ENCODE results near the gene SH3RF1. TPM values are rescaled to one million over a fixed set of nuclear protein-coding genes. Genes with fewer than 3 reads are reported as not detected.
A peak's percentile ranks its signal among the peaks of the same experiment; 100 is the strongest.

SH3RF1 gene
- total RNA-seq, 4 donors from 2014 or later = 5.9 to 41.2 (median 15.0) TPM

GRCh38 chr4:169132561-169133305 is 138.0 kb downstream of the SH3RF1 start:
- no peaks in the 10 kb centered on the region for H3K9me3 ChIP-seq
- DNase-seq = no peak
- TF ChIP-seq CTCF (IDR thresholded peaks at IDR 0.05) (no peak), POLR2A (IDR thresholded peaks at IDR 0.05) (no peak)
- H3K4me1 ChIP-seq = no peaks in the 10 kb centered on the region
- H3K27me3 ChIP-seq = no peaks in the 10 kb centered on the region
- no peak overlapping the region for H3K27ac ChIP-seq
- intact Hi-C loops (cut with DNase I; ENCODE audit: low total_unique reads) = no loop called here
- H3K36me3 ChIP-seq = no peaks in the 10 kb centered on the region
- H3K4me3 ChIP-seq = no peak overlapping the region

GRCh38 chr4:169131556-169132208 is 139.1 kb downstream of the SH3RF1 start:
- Histone ChIP-seq H3K4me1 (no peaks in the 10 kb centered on the region), H3K27me3 (no peaks in the 10 kb centered on the region), H3K27ac (no peak overlapping the region), H3K4me3 (no peak overlapping the region), H3K36me3 (no peaks in the 10 kb centered on the region), H3K9me3 (no peaks in the 10 kb centered on the region)
- intact Hi-C loops (cut with DNase I; ENCODE audit: low total_unique reads) = no loop called here
- TF ChIP-seq POLR2A (IDR thresholded peaks at IDR 0.05) (no peak), CTCF (IDR thresholded peaks at IDR 0.05) (no peak)
- DNase-seq = no peak

GRCh38 chr4:169128902-169129301 is 141.9 kb downstream of the SH3RF1 start:
- DNase-seq = no peak
- Histone ChIP-seq H3K27me3 (no peaks in the 10 kb centered on the region), H3K36me3 (no peaks in the 10 kb centered on the region), H3K27ac (peak overlapping the region in 1 of 2 donors; percentile 44), H3K9me3 (no peaks in the 10 kb centered on the region), H3K4me3 (no peak overlapping the region), H3K4me1 (no peaks in the 10 kb centered on the region)
- no peak for TF ChIP-seq POLR2A (IDR thresholded peaks at IDR 0.05)
- TF ChIP-seq CTCF (IDR thresholded peaks at IDR 0.05) = no peak
- intact Hi-C loops (cut with DNase I; ENCODE audit: low total_unique reads) = no loop called here

- Histone ChIP-seq H3K9me3 (no peaks in the 10 kb centered on the region), H3K27ac (no peak overlapping the region), H3K4me1 (no peaks in the 10 kb centered on the region), H3K27me3 (no peaks in the 10 kb centered on the region), H3K4me3 (no peak overlapping the region), H3K36me3 (no peaks in the 10 kb centered on the region)
- intact Hi-C loops (cut with DNase I; ENCODE audit: low total_unique reads) = no loop called here
- no peak for DNase-seq
- no peak for TF ChIP-seq CTCF (IDR thresholded peaks at IDR 0.05)
Observed at GRCh38 chr4:169127314-169127713, 143.4 kb downstream of the SH3RF1 start.

- DNase-seq = no peak
- no peak for TF ChIP-seq CTCF (IDR thresholded peaks at IDR 0.05)
- no peak for TF ChIP-seq POLR2A (IDR thresholded peaks at IDR 0.05)
- no peaks in the 10 kb centered on the region for H3K27me3 ChIP-seq
- no peaks in the 10 kb centered on the region for H3K36me3 ChIP-seq
- H3K27ac ChIP-seq = no peak overlapping the region
- intact Hi-C loops (cut with DNase I; ENCODE audit: low total_unique reads) = no loop called here
- H3K4me3 ChIP-seq = no peak overlapping the region
- no peaks in the 10 kb centered on the region for H3K9me3 ChIP-seq
- H3K4me1 ChIP-seq = no peaks in the 10 kb centered on the region
Observed at GRCh38 chr4:169124661-169125060, 146.1 kb downstream of the SH3RF1 start.

All from uterus (tissue), 4 donors.